ENCODE measurements around the gene MLEC. TPM values are rescaled to one million over a fixed set of nuclear protein-coding genes. Genes with fewer than 3 reads are reported as not detected.

Gene MLEC
- total RNA-seq, 1 donor from 2014 or later: 50.8 TPM

DNA sequence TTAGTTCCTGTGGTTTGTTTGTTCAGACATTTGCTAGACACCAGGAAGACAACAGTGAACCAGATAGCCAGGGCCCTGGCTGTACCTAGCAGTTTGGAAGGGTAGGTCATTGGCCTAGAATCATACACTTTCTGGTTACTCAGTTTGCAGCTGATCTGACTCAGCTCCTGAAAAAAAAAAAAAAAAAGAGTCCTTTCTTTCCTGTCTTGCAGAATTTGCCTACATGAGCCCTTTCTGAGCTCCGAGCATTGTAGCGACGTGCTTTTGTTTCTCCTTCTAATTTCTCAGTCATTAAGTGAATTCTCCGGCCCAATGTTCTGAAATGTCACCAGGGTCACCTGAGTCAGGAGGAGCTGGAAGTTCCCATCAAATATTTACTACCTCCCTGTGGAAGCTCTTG lies 44.1 kb upstream of the MLEC start:
- H3K4me3 Mint-ChIP-seq (ENCODE audit: unreplicated experiment): no peak overlapping the region
- peaks cover 2% of the 10 kb centered on the region for H3K9me3 Mint-ChIP-seq (ENCODE audit: unreplicated experiment)
- peaks cover 15% of the 10 kb centered on the region for H3K4me1 Mint-ChIP-seq (ENCODE audit: low read depth, unreplicated experiment)
- no peak for DNase-seq
- peaks cover 21% of the 10 kb centered on the region for H3K27me3 Mint-ChIP-seq (ENCODE audit: unreplicated experiment)
- H3K27ac Mint-ChIP-seq (ENCODE audit: unreplicated experiment): no peak overlapping the region
- no peaks in the 10 kb centered on the region for H3K36me3 Mint-ChIP-seq (ENCODE audit: unreplicated experiment)
- TF ChIP-seq, protein P1, sequence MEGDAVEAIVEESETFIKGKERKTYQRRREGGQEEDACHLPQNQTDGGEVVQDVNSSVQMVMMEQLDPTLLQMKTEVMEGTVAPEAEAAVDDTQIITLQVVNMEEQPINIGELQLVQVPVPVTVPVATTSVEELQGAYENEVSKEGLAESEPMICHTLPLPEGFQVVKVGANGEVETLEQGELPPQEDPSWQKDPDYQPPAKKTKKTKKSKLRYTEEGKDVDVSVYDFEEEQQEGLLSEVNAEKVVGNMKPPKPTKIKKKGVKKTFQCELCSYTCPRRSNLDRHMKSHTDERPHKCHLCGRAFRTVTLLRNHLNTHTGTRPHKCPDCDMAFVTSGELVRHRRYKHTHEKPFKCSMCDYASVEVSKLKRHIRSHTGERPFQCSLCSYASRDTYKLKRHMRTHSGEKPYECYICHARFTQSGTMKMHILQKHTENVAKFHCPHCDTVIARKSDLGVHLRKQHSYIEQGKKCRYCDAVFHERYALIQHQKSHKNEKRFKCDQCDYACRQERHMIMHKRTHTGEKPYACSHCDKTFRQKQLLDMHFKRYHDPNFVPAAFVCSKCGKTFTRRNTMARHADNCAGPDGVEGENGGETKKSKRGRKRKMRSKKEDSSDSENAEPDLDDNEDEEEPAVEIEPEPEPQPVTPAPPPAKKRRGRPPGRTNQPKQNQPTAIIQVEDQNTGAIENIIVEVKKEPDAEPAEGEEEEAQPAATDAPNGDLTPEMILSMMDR (IDR thresholded peaks at IDR 0.05; ENCODE audit: partially characterized antibody, unreplicated experiment): no peak

DNA sequence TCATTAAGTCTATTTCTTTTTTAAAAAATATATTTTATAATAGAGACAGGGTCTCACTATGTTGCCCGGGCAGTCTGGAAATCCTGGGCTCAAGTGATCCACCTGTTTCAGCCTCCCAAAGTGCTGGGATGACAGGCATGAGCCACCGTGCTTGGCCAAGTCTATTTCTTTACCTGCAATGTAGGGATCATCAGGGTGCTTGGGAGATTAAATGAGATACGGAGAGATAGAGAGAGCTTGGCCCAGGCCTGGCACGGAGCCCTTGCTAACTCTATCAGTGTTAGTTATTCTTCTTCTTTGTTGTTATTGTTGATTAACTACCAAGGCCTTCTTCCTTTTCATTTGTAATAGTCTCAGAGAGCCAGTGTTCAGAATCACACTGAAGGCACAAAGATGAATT lies 43.4 kb upstream of the MLEC start:
- no peak overlapping the region for H3K4me3 Mint-ChIP-seq (ENCODE audit: unreplicated experiment)
- peaks cover 21% of the 10 kb centered on the region for H3K27me3 Mint-ChIP-seq (ENCODE audit: unreplicated experiment)
- no peaks in the 10 kb centered on the region for H3K36me3 Mint-ChIP-seq (ENCODE audit: unreplicated experiment)
- H3K27ac Mint-ChIP-seq (ENCODE audit: unreplicated experiment): no peak overlapping the region
- no peak for DNase-seq
- TF ChIP-seq, protein P1 (IDR thresholded peaks at IDR 0.05; ENCODE audit: partially characterized antibody, unreplicated experiment): no peak
- peaks cover 2% of the 10 kb centered on the region for H3K9me3 Mint-ChIP-seq (ENCODE audit: unreplicated experiment)
- peaks cover 15% of the 10 kb centered on the region for H3K4me1 Mint-ChIP-seq (ENCODE audit: low read depth, unreplicated experiment)

DNA sequence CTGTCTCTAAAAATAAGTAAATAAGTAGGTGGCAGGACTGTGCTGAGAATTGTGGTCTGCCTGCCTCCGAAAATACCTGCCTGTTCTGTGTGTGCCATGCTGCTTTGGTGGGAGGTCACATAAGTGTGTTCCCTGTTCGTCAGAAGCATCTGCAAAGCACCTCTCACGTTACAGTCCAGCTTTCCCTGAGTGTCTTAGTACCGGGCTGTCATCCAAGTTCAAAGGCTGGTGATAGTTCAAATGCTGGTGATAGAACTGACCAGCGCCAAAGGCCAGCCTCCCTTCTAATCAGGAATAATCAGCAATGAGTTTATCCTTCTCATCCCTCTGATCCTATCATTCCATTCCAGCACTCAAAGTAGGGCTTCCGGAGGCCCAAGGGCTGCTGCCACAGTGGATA lies 40.9 kb upstream of the MLEC start:
- DNase-seq: no peak
- Mint-ChIP-seq H3K9me3 (ENCODE audit: unreplicated experiment) (no peaks in the 10 kb centered on the region), H3K4me3 (ENCODE audit: unreplicated experiment) (no peak overlapping the region), H3K27ac (ENCODE audit: unreplicated experiment) (no peak overlapping the region), H3K36me3 (ENCODE audit: unreplicated experiment) (no peaks in the 10 kb centered on the region), H3K4me1 (ENCODE audit: low read depth, unreplicated experiment) (peaks cover 22% of the 10 kb centered on the region), H3K27me3 (ENCODE audit: unreplicated experiment) (peaks cover 25% of the 10 kb centered on the region)
- TF ChIP-seq, protein P1 (IDR thresholded peaks at IDR 0.05; ENCODE audit: partially characterized antibody, unreplicated experiment): no peak

GRCh38 chr12:120647375-120647755 lies 39.6 kb upstream of the MLEC start:
- Mint-ChIP-seq H3K27ac (ENCODE audit: unreplicated experiment) (no peak overlapping the region), H3K9me3 (ENCODE audit: unreplicated experiment) (no peaks in the 10 kb centered on the region), H3K27me3 (ENCODE audit: unreplicated experiment) (peaks cover 19% of the 10 kb centered on the region), H3K36me3 (ENCODE audit: unreplicated experiment) (no peaks in the 10 kb centered on the region), H3K4me1 (ENCODE audit: low read depth, unreplicated experiment) (peaks cover 15% of the 10 kb centered on the region), H3K4me3 (ENCODE audit: unreplicated experiment) (no peak overlapping the region)
- DNase-seq: no peak
- TF ChIP-seq, protein P1 (IDR thresholded peaks at IDR 0.05; ENCODE audit: partially characterized antibody, unreplicated experiment): no peak

- Mint-ChIP-seq H3K4me3 (ENCODE audit: unreplicated experiment) (peak overlapping the region; percentile 74), H3K9me3 (ENCODE audit: unreplicated experiment) (peaks cover 4% of the 10 kb centered on the region), H3K27me3 (ENCODE audit: unreplicated experiment) (peaks cover 11% of the 10 kb centered on the region), H3K4me1 (ENCODE audit: low read depth, unreplicated experiment) (peaks cover 12% of the 10 kb centered on the region), H3K27ac (ENCODE audit: unreplicated experiment) (no peak overlapping the region), H3K36me3 (ENCODE audit: unreplicated experiment) (no peaks in the 10 kb centered on the region)
- TF ChIP-seq, protein P1 (IDR thresholded peaks at IDR 0.05; ENCODE audit: partially characterized antibody, unreplicated experiment): peak; percentile 58
- peak; percentile 50 for DNase-seq
Measured at GRCh38 chr12:120649442-120650232, 37.3 kb upstream of the MLEC start.

Data from glutamatergic neuron (in vitro differentiated cells).